NCI-H128 (cell line): ENCODE results near the gene ANO7.

ENCODE experiments used
- DNase-seq: peaks from one replicate; lab custom pipeline; 2025; ENCODE audit not compliant: unreplicated experiment; lab: John Stamatoyannopoulos, UW

ANO7 gene

DNA sequence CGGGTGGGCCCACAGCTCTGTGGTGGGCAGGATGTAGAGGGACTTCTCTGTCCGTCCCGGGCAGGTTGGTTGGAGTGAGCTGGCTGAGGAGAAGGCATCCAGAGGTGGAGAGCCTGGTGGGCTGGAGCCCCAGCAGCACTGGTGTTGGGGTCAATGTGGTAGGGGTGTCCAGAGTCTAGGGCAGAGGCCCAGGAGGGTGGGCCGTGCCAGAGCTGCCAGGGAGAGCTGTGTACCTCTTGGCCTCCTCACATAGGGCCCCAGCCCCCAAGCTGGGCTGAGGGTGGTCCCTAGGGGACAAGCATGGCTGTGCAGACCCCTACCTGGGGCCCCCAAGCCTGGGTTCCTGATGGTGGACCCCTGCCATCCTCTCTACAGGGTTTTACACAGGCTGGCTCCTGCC is 16.0 kb downstream of the ANO7 start:
- no peak for DNase-seq

DNA sequence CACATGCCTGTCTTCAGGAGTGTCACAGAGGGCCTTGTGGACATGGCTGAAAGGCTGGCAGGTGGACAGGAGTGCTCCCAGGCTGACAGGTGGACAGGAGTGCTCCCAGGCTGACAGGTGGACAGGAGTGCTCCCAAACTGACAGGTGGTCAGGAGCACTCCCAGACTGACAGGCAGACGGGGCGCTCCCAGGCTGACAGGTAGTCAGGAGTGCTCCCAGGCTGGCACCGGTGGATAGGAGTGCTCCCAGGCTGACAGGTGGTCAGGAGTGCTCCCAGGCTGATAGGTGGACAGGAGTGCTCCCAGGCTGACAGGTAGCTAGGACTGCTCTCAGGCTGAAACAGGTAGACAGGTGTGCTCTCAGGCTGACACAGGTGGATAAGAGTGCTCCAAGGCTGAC is 16.6 kb downstream of the ANO7 start:
- DNase-seq: no peak

DNA sequence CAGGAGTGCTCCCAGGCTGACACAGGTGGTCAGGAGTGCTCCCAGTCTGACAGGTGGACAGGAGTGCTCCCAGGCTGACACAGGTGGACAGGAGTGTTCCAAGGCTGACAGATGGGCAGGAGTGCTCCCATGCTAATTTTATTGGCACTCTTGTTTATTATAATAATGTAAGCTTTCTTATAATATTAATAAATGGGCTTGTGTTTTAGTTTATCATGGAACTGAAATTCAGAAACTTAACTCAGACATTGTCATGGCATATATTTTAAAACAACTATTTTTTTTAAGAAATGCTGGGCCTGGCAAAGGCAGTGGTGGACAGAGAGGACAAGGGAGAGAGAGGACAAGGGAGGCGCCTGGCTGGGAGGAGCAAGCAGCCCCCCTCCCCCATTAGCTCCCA is 18.7 kb downstream of the ANO7 start:
- DNase-seq: no peak

DNA sequence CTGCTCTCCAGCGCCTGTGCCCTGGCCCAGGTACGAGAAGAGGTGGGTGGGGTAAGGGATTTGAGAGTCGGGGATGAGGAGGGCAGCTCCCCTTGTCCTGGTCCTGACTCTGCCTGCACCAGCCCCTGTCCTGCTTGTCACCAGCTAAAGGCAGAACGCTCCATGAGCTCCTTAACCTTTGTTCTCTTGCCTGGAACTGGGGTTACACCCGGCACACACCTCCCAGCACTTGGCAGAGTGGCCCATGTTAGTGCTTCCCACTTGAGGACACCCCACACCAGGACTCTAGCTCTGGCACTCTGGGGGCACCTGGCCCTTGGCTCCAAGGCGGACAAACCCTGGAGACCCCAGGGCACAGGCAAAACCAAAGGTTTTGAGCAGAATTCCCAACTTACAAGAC is 19.2 kb downstream of the ANO7 start:
- DNase-seq: no peak

DNA sequence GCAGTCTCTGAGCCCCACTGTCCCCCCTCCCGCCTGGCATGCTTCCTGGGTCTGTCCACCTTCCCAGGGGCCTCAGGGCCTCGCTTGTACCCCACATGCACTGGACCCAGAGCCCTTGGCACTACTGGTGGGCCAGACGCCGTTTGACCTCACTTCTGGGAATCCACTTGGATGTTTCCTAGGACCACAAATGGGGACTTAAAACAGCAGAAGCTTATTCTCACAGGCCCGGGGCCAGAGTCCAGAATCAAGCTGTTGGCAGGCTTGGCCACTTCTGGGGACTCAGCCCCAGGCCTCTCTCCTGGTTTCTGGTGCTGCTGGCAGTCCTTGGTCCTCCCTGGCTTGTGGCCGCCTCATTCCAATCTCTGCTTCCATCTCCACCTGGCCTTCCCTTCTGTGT is 19.6 kb downstream of the ANO7 start:
- no peak for DNase-seq

DNA sequence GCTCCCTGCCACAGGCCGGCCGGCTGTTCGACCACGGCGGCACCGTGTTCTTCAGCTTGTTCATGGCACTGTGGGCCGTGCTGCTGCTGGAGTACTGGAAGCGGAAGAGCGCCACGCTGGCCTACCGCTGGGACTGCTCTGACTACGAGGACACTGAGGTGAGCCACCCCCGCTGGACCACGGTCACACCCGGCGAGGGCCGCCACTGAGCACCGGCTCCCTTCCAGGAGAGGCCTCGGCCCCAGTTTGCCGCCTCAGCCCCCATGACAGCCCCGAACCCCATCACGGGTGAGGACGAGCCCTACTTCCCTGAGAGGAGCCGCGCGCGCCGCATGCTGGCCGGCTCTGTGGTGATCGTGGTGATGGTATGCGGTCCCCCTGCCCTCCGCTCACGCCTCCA is 20.8 kb downstream of the ANO7 start:
- DNase-seq: no peak

DNA sequence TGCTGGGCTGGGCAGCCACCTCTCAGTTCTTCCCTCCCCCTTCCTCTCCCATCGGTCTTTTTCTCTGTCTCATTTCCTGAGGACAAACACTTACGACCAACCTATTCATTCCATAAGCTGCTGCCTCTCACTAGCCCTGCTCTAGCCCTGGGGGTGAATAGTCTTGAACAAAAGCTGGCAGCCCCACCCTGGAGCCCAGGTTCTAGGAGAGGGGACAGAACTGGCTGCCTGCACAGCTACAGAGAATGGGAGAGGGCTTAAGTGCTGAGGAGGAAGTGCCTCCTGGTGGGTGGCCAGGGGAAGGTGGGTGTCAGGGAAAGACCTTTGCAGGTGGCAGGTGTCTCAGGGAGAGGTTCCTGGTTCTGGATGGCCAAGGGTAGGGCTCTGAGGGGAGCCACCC is 22.8 kb downstream of the ANO7 start:
- no peak for DNase-seq

DNA sequence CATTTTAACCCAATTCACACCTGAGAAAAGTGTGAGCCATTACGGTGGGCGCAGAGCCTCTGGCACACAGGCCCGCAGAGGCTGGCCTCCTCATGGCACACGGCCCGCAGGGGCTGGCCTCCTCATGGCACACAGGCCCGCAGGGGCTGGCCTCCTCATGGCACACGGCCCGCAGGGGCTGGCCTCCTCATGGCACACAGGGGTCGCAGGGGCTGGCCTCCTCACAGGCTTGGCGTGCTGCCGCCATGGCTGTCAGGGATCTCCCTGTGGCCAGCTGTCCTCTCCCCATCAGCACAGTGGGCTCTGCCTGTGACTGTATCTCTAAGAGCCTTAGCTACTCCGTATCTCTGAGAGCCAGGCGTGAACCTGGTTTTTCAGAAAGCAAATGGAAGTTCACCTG is 24.6 kb downstream of the ANO7 start:
- no peak for DNase-seq

DNA sequence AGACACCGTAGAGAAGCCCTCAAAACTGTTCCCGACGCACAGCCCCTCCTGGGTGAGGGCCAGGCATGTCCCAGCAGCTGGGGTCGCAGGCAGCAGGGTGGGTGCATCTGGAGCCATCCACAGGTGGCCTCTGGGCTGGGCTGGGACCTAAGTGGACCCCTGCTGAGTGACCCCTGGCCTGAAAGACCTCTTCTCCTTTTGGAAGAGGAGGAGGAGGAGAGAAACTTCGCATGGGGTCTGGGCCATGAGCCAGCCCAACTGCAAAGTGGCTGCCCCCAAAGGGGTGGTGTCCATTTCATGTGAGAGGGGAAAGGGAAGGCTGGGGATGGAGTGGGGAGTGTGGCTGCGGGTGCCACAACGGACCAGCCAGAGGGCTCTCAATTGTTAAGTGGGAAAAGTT is 25.1 kb downstream of the ANO7 start:
- DNase-seq: no peak

DNA sequence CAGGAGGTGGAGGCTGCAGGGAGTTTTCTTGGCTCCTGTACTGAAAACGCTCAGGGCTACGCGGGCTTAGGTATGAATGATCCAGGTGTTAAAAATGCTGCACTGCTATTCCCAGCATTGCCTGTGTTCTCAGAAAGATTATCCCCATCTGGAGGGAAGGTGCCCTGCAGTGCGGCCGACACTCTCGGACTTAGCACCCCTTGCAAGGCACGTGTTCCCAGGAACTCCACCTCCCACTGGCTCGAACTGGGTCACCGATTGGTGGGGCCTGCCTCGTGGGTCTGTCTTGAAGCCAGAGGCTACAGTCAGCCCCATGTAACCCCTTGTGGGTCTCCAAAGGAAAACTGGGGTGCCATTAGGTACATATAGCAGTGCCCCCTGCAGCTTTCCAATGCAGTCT is 25.7 kb downstream of the ANO7 start:
- no peak for DNase-seq

DNA sequence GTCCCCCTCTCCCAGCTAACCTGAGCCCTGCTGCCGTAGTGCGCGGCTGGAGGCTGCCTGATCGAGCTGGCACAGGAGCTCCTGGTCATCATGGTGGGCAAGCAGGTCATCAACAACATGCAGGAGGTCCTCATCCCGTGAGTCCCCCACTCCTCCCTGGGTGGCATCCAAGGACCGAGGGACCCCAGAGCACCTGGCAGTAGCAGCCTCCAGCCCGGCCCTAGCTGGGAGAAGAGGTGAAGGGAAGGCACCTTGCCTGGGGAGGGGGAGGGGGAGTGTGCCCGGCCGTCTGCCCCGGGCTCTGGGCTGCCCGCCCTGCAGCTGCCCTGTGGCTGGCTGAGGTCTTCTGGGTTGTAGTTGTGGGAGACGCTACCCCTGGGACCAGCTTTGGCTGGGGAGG is 26.3 kb downstream of the ANO7 start:
- no peak for DNase-seq

DNA sequence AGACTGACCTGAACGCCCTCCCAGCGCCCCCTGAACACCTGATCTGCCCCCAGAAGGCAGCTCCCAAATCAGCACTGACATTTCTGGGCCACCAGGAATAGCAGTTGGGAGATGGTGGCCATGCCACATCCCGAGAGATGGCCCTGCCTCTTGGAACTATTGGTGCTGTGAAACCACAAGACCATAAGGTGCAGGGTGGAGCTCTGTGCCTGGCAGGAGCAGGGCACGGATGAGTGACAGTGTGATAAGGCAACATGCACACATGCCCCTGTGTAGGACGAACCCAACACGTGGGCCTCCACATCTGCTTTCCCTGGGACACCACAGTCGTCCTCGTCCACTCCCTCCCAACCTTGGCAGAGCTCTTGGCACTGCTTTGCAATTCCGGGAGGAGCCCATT is 26.9 kb downstream of the ANO7 start:
- DNase-seq: no peak

DNA sequence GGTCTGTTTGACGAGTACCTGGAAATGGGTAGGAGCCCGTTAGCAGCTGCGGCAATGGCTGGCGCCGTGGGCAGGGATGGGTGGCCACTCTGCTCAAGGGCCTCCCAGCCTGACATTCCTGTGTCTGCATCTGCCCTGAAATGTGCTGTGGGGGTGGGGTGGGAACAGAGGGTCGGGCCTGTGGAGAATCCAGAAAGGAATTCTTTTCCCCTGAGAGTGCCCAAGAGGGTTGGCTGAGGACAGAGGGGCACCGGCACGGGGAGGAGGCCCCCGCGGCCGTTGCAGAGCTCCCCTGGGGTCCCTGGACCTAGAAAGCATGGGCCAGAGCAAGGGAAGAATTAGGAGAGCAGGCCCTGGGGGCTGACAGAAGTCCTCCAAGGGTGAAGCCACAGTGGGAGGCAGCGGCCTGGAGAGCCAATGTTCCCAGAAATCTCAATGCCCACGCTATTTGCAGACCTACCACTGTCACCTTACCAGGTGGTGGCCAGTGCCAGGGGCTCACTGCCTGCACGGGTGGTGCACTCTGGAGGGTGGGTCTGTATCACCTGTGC is 27.8 kb downstream of the ANO7 start:
- DNase-seq: no peak

DNA sequence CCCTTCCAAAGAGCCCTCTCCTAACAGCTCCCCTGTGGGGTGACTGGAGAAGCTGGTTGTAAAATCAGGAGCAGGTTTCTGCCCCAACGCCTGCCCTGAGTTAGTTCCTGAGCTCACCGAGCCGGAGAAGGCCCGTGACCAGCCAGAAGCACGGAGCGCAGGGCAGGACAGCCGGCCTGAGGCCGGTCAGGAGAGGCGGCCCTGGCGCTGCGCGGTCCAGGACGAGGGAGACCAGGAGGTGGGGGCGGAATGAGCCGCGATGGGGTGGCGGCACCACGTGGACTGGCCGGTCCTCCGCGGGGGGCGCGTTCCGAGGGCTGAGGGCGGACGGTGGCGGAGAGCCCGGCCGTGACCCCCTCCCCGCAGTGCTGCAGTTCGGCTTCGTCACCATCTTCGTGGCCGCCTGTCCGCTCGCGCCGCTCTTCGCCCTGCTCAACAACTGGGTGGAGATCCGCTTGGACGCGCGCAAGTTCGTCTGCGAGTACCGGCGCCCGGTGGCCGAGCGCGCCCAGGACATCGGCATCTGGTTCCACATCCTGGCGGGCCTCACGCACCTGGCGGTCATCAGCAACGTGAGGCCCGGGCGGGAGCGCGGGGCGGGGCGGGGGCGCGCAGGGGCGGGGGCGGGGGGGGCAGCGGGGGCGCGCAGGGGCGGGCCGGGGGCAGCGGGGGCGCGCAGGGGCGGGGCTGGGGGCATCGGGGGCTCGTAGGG is 29.0 kb downstream of the ANO7 start:
- no peak for DNase-seq

DNA sequence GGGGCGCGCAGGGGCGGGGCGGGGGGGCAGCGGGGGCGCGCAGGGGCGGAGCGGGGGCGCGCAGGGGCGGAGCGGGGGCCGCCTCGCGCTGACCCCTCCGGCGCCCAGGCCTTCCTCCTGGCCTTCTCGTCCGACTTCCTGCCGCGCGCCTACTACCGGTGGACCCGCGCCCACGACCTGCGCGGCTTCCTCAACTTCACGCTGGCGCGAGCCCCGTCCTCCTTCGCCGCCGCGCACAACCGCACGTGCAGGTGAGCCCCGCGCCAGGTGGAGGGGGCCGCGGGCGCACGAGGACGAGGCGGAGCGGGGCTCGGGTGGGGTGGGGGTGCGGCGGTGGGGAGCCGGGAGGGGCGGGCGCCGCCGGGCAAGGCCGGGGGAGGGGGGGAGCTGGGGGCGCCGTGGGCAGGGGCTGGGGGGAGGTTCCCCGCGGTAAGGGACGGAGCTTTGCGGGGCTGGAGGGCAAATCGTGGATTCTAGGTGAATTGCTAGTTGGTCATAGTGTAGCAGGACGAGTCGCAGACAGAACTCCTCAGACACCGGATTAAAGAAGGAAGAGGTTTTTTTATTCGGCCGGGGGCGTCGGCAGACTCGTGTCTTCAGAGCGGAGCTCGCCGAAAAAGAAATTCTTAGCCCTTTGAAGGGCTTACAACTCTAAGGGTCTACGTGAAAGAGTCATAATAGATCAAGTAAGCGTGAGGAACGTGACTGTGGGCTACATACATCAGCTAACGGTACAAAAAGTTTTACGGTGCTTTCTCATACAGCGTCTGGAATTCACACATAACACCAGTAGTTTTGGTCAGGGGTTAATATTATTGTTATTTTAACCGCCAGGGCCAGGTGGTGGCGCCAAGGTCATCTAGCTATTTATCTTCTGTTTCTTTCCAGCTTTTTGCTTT is 29.9 kb downstream of the ANO7 start:
- no peak for DNase-seq

DNA sequence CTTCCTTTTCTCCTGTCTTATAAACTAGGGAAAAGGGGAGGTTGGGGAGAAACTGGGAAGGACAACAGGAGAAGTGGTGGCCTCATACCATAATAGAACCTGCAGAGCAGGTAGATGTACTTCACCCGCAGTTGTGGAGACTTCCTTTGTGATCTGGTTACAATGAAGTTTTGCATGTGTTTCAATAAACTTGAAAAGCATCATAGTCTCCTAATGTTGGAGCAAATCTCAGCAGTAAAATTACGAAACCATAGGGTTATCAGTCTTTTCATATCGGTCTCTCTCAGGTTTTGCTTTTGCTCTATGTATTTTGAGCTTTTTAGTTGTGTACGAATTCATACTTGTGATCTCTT is 30.5 kb downstream of the ANO7 start:
- no peak for DNase-seq

DNA sequence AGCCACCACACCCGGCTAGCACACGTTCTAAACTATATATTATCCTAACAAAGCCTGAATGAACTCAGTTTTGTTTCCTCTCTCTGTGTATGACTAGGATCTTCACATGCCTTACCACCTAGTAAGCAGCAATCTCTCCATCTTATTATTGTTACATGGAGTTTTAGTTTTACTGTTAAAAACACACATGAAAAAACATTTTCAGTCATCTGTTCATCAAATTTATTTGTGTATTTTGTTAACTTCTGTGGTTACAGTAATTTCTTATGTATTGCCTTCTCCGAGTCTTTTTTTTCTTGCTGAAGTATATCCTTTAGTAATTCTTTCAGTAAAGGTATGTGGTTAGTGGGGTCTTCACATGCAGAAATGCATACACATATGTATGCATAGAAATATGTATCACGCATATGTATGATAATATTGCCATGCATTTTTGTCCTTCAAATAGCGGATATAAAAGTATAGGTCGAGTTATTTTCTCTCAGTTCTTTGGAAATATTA is 31.4 kb downstream of the ANO7 start:
- DNase-seq: no peak

DNA sequence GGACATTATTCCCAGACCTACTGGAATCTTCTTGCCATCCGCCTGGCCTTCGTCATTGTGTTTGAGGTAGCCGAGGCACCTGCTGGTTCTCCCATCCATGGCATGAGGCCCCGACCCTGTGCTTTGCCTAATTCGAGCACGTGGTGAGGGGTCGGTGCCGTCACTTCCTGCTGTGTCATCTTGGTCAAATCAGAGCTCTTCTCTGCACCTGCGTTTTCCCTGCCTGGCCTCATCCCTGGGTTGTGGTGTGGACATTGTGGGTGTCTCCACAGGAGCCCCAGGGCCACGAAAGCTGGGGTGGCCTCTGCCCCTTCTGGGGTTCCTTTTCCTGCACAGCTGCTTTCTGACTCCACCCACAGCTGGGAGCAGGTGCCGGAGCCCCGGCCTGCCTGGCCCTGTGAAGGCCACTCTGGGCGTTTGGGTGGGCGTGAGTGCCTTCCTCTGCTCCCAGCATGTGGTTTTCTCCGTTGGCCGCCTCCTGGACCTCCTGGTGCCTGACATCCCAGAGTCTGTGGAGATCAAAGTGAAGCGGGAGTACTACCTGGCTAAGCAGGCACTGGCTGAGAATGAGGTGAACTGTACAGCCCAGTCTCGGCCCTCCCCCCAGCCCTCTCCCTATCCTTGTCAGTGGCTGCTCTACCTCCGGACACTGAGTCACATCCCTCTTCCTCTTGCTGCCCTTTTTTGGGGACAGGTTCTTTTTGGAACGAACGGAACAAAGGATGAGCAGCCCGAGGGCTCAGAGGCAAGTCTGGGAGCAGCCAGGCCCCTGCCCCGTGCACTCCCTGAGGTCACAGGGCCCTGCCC is 34.9 kb downstream of the ANO7 start:
- no peak for DNase-seq

DNA sequence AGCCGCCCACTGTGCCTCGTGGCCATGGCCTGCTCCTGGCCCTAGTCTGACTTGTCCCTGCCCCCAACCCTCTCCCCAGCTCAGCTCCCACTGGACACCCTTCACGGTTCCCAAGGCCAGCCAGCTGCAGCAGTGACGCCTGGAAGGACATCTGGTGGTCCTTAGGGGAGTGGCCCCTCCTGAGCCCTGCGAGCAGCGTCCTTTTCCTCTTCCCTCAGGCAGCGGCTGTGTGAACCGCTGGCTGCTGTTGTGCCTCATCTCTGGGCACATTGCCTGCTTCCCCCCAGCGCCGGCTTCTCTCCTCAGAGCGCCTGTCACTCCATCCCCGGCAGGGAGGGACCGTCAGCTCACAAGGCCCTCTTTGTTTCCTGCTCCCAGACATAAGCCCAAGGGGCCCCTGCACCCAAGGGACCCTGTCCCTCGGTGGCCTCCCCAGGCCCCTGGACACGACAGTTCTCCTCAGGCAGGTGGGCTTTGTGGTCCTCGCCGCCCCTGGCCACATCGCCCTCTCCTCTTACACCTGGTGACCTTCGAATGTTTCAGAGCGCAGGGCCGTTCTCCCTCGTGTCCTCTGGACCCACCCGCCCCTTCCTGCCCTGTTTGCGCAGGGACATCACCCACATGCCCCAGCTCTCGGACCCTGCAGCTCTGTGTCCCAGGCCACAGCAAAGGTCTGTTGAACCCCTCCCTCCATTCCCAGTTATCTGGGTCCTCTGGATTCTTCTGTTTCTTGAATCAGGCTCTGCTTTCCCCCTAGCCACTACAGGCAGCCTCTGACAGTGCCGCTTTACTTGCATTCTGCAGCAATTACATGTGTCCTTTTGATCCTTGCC is 35.8 kb downstream of the ANO7 start:
- DNase-seq: no peak

DNA sequence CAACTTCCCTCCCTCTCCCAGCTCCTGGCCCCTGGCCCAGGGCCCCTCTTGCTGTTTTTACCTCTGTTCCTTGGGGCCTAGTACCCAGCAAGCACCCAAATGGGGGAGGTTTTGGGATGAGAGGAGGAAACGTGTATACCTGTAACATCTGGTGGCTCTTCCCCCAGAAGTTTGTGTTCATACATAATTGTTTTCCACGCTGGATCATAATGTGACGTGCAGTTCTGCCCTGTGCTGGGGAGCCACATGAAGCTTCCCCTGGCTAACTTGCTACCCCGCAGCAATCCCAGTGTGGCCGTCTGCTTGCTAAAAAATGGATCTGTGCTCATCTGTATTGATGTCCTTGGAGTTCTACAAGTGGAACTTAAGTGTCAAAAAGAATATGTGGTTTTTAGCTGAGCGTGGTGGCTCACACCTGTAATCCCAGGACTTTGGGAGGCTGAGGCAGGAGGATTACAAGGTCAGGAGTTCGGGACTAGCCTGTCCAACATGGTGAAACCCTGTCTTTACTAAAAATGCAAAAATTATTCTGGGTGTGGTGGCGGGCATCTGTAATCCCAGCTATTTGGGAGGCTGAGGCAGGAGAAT is 36.5 kb downstream of the ANO7 start:
- no peak for DNase-seq
